Right ventricle myocardium inferior (tissue), 1 donor: Measurements from ENCODE around the gene PTPRN2. TPM values are rescaled to one million over a fixed set of nuclear protein-coding genes. Genes with fewer than 3 reads are reported as not detected.
"Not testable (repeated sequence)": the region's sequence is repeated elsewhere in the genome, so short reads cannot be mapped to it uniquely, and the experiment has no call there.

Experiments
- ATAC-seq: fragments of 200-7000 bp; cut with Tn5 transposase; one replicate; pipeline ENCODE4 v1.9.1; 2020; ENCODE audit warnings: mild to moderate bottlenecking, moderate library complexity
- DNase-seq: peaks from one replicate; pipeline ENCODE4 v3.0.0; 2021; ENCODE audit errors: missing footprints
- intact Hi-C: fragments of 100-400 bp; cut with DNase I; formaldehyde crosslinking; loops from one replicate; pipeline ENCODE4 v1.11.0; 2022
- total RNA-seq: library from RNA; stranded (reverse); fragmentation: NEBNext Ultra II Directional; extraction: Animal tissue kit (Norgen Biotek cat#: 25700); gene quantifications from one replicate; pipeline ENCODE4 v1.2.1, GENCODE V29; 2021
- donor health status: DM: no; HTN: yes; CAD: no; lungs with severe emphysema.

PTPRN2 gene
- total RNA-seq, 1 donor from 2014 or later = 1.6 TPM

DNA sequence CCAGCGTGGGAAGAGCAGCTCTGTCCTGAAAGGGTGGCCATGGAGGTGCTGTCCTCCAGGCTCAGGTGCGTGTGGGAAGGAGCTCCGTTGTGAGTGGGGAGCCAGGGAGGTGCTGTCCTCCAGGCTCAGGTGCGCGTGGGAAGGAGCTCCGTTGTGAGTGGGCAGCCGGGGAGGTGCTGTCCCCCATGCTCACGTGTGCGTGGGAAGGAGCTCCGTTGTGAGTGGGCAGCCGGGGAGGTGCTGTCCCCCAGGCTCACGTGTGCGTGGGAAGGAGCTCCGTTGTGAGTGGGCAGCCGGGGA lies 691.3 kb downstream of the PTPRN2 start:
- ATAC-seq, intact Hi-C loops: not testable (repeated sequence)
- peak; percentile 20 for DNase-seq

DNA sequence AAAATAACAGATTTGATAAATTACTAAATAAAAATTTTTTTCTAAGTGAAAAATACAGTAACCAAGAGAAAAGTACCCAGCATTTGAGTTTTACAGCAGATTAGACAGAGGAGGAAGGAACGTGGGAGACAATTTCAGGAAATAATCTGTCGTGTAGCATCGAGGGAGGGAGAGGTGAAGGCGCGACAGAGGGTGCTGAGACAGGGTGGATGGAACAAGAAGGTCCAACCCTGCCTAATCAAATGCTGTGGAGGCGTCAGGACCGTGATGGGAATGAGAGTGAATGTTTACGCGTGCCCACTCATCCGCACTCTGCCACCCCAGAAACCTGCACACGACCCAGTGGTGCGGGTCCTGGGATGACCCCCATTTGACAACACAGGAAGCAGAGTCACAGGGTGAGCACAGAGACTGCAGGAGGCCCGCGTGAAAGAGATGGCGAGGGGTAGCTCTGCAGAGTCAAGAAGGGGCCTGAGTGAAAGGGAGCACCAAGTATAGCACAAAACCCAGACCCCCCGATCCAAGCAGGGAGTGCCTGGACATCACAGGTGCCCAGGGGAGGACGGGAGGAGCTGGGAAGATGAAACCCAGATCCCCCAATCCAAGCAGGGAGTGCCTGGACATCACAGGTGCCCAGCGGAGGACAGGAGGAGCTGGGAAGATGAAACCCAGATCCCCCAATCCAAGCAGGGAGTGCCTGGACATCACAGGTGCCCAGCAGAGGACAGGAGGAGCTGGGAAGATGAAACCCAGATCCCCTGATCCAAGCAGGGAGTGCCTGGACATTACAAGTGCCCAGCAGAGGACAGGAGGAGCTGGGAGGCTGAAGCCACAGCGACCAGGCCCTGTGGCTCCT lies 691.9 kb downstream of the PTPRN2 start:
- intact Hi-C loops = no loop called here
- DNase-seq (no peak), ATAC-seq (no peak)

DNA sequence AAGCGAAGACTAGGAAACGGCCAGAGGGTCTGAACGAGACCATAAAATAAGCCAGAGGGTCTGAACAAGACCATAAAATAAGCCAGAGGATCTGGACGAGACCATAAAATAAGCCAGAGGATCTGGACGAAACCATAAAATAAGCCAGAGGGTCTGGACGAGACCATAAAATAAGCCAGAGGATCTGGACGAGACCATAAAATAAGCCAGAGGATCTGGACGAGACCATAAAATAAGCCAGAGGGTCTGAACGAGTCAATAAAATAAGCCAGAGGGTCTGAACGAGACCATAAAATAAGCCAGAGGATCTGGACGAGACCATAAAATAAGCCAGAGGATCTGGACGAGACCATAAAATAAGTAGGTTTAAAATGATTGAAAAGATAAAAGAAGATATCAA lies 692.5 kb downstream of the PTPRN2 start:
- ATAC-seq, DNase-seq, intact Hi-C loops: not testable (repeated sequence)

DNA sequence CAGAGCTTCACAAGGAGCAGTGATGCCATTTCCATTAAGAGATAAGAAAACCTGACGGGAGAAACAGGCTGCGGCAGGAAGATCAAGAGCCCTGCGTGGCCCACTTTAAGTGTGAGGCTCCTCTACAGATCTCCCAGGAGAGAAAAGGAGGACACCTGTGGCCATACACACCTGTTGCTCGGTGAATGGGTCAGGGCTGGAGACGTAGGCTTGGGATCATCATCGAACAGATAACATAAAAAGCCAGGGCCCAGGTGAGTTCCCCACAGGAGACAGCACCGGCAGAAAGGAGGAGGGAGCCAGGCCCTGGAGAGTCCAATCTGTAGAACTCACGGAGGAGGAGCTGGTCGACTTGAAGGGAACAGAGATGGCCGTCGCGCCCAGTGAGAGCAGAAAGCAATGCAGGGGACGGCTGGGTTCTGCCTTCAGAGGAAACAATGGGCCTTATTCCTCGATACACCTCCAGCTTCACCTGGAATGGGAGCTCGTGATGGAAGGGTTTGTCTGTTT lies 694.0 kb downstream of the PTPRN2 start:
- intact Hi-C loops = no loop called here
- DNase-seq = no peak
- ATAC-seq = no peak

DNA sequence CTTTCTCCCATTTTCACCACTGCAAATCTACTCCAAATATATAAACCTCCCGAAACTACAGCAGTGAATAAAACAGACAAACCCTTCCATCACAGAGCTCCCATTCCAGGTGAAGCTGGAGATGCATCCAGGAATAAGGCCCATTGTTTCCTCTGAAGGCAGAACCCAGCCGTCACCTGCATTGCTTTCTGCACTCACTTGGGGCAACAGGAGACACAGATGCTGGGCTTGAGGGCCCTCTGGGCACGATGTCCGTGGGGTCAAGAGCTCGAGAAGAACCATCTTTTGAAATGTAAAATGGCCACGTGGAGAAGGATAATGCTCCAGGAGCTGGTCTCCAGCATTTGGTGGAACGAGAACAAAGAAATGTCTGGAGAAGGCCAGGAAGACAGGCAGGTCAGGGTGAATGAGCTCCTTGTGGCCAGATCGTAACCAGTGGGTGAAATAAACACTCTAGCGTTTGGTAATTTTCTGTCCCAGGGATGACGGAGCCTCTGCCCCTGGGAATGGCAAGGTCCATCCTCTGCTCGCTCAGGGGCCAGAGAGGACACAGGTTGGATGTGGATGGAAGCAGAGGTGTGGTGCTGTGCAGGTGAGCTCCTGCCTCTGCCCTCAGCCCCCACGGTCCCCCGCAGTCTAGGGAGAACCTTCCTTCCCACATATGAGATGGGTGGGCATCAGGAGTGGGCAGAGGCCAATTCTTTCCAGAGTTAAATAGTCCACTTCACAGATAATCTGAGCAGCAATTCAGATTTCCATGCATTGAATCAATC lies 694.7 kb downstream of the PTPRN2 start:
- ATAC-seq = no peak
- intact Hi-C loops = no loop called here
- no peak for DNase-seq

DNA sequence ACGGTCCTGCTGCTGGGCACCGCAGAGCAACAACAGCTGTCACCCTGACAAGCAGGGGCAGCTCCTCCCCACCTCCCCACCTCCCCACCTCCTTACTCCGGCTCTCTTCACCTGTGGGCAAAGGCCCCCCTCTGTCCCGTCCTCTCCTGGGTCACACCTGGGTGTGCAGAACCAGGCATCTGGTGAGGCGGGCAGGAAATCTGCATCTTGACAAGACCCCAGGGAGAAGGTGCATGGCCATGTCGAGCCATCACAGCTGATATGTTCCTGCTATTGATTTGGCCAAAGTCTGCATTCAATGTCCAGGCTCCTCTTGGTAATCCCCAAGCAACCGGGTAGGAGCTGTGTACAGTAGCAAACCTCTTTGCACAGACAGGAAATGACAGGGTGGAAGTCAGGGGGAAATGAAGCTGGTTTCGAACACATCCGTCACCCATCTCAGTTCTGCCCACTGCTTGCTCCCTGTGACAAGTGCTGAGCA lies 696.7 kb downstream of the PTPRN2 start:
- ATAC-seq (no peak), DNase-seq (no peak)
- intact Hi-C loops = no loop called here

DNA sequence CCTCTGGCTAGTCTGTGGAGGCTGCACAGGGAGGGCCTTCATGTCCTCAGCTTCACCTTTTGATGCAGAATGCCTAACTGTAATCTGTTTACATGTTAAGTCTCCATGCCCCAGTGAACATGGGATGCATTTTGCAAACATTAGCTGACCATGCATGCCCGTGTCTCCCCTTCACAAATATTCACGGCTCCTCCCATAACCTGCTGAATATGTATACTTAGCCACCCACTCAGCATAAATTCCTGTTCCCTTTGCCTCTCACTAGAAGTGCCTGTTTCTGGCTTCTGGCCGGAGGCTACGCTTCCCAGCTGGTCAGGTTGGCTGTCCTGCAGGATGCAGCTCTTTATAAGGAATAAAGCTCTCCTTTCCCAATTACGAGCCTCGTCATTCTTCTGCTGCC lies 698.1 kb downstream of the PTPRN2 start:
- no peak for DNase-seq
- no peak for ATAC-seq
- intact Hi-C loops = no loop called here

DNA sequence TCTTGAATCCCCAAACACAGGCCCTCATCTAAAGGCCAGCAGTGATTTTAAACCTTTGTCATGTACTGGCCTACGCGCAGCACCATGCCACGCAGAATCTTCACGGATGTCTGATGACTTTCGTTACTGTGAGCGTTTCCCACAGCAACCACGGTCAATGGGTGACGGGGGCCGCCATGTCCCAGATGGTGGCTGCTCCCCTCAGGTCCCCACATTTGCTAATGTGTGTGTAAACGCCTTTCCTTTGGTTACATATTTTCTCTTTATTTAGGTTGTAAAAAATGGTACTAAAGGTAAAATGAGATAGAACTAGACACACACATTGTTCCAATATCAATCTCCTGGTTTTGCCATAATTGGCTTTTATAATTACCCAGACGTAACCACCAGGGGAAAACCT lies 699.0 kb downstream of the PTPRN2 start:
- DNase-seq = no peak
- no peak for ATAC-seq
- intact Hi-C loops = no loop called here

DNA sequence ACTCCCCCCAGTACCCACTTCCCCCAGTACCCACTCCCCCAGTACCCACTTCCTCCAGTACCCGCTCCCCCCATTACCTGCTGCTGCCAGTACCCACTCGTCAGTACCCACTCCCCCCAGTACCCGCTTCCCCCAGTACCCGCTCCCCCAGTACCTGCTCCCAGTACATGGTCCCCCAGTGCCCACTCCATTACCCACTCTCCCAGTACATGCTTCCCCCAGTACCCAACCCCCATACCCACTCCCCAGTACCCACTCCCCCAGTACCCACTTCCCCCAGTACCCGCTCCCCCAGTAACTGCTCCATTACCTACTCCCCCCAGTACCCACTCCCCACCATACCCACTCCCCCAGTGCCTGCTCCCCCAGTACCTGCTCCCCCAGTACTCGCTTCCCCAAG lies 700.2 kb downstream of the PTPRN2 start:
- intact Hi-C loops = no loop called here
- no peak for ATAC-seq
- no peak for DNase-seq

DNA sequence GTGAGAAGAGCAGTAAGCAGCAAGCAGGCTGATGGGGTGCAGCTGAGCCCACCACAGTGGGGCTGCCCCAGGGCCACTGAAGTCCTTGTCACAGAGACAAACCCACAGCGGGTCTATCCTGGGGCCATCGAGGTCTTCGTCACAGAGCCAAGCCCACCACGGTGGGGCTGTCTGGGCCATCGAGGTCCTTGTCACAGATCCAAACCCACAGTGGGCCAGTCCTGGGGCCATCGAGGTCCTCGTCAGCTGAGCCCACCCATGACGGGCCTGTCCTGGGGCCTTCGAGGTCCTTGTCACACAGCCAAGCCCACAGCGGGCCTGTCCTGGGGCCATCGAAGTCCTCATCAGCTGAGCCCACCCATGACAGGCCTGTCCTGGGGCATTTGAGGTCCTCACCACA lies 700.9 kb downstream of the PTPRN2 start:
- intact Hi-C loops = no loop called here
- ATAC-seq (no peak), DNase-seq (no peak)

DNA sequence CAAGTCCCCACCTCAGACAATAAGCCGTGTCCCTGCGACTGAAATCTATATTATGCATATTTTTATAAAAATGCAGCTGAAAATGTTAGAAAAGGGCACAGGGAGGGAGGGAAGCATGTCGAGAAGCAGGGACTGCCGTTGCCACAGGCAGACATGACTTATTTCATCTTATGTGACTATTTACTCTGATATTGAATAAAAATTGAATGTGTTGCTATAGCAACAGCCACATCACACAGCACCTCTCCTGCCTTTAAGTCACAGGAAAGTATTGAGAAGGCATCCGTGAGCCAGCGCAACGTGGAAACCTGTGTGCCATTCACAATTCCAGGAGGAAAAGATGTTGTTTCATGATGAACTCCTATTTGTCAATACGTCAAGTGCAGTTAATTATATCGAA lies 701.4 kb downstream of the PTPRN2 start:
- intact Hi-C loops = no loop called here
- DNase-seq (no peak), ATAC-seq (no peak)

DNA sequence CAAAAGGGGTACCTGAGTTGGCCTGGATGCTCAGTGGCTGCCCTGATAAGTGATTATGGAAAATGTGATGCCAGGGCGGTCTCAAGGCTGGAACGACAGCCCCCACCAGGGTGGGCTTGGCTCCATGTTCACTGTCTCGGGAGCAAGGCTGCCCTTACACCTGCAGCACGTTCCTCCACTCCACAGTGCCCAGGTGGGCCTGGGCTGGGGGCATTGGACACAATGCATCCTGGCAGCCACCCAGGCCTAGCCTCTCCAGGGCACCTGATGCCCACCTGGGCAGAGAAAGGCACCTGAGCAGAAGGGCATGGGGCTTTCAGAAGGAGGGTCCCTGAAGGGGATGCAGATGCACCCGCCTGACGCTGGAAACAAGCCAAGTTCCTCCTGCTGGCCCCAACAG lies 702.5 kb downstream of the PTPRN2 start:
- ATAC-seq (no peak), DNase-seq (no peak)
- intact Hi-C loops = no loop called here

DNA sequence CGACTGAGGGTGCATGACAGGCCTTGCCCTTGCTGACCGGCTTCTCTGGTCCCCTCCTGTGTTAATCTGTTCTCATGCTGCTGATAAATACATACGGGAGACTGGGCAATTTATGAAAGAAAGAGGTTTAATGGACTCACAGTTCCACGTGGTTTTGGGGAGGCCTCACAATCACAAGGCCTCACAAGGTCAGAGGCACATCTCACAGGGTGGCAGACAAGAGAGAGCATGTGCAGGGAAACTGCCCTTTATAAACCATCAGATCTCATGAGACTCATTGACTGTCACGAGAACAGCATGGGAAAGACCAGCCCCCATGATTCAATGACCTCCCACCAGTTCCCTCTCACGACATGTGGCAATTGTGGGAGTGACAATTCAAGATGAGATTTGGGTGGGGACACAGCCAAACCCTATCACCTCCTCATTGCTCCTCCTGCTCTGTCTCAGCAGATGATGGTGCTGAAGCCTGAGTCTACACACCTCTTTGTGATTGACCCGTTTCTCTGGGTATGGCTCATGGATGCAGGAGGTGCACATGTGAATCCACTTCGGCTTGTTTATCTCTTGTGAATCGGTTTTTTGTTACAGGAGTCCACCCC lies 703.1 kb downstream of the PTPRN2 start:
- DNase-seq (no peak), ATAC-seq (no peak)
- intact Hi-C loops = no loop called here

DNA sequence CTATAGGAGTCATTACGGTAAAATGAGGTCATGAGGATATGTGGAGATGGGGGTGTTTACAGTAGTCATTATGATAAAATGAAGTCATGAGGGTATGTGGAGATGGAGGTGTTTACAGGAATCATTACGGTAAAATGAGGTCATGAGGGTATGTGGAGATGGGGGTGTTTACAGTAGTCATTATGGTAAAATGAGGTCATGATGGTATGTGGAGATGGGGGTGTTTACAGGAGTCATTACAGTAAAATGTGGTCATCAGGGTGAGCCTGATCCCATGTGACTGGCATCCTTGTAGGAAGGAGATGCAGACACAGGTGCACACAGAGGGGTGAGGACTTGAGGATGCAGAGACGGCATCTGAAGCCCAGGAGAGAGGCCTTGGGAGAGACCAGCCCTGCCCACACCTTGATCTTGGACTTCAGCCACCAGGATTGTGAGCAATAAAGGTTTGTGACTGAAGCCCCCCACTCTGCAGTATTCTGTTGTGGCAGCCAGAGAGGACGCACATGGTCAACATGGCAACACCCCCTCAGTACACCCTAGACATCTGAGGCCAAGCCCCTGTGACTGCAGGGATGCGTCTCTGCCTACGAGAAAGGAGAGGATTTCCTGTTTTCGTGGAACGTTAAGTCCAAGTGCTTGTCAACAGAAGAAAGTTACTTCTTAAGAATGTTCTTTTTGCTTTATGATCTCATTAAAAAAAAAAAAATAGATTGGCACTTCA lies 706.4 kb downstream of the PTPRN2 start:
- intact Hi-C loops = no loop called here
- ATAC-seq (no peak), DNase-seq (no peak)

DNA sequence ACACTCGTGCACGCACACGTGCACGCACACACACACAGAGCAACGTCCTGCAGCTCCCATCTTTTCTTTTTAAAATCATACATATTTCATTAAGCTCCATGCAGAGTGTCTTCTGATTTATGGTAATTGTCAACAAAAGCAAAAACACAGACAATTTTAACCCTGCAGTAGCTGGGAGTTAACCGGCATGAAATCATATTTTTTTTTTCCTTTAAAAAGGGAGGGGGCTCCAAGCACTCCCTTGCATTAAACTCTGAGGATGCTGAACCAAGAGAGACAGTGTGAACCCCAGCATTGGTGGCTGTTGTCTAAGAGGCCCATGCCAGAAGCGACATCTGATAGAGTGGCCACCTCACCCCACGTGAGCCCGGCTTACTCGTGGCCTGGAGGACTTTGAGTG lies 708.2 kb downstream of the PTPRN2 start:
- intact Hi-C loops = loop anchor here (5.0 kb wide), 1 partner anchor 447 kb away; no protein-coding TSS in a partner anchor
- DNase-seq (no peak), ATAC-seq (no peak)

DNA sequence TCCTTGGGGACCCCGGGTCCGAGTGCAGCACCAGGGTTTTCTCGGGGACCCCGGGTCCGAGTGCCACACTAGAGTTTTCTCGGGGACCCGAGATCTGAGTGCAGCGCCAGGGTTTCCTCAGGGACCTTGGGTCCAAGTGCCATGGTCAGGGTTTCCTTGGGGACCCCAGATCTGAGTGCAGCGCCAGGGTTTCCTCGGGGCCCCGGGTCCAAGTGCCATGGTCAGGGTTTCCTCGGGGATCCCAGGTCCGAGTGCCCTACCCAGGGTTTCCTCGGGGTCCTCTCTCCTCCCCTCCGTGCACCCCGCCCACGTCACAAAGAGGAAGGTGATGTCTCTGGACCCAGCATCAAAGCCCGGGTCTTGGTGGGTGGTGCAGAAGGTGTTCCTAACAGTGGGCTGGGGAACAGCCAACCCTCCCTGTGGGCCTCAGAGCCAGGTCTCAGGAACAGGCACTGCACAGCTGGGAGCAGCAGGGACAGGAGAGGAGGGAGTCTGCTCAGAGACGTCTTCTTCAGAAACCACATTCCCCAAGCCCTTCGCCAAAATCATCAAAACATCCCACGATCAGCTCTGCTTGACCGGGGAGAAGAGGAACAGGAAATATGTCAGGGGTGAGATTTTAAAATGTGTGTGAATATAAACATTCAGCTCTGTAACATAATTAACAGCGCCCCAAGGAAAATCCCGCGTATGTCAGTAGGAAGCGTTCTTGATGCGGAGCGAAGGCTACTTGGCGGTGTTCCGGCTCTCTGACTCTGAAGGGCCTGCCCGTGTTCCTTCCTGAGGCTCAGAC lies 710.1 kb downstream of the PTPRN2 start:
- DNase-seq = no peak
- no peak for ATAC-seq
- intact Hi-C loops = loop anchor here (5.0 kb wide), 1 partner anchor 445 kb away; no protein-coding TSS in a partner anchor

DNA sequence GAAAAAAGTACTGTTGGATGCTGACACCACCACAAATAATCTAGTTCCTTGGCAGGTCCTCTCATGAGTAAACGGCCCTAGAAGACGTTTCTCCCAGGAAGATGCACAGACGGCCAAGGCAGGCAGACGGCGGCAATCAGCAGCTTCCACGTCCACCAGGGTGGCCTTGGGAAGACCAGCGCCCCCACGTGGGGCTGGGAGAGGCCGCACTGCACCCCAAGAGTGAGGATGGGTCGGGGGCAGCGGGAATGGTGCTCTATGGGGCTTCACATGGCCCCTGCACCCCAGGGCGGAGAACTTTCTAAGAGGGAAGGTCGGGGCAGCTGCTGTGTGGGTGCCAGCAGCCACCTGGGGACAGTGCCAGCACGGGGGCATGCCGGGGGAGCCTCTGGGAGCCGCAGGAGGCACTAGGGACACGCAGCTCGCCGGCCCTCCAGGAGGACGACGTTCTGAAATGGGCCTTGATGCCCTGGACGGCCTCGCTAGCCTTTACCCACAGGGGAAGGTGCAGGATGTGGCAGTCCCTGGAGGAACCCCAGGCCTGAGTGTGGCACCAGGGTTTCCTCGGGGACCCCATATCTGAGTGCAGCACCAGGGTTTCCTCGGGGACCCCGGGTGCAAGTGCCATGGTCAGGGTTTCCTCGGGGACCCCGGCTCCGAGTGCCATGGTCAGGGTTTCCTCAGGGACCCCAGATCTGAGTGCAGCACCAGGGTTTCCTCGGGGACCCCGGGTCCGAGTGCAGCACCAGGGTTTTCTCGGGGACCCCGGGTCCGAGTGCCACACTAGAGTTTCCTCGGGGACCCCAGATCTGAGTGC lies 710.9 kb downstream of the PTPRN2 start:
- intact Hi-C loops = loop anchor here (5.0 kb wide), 1 partner anchor 444 kb away; no protein-coding TSS in a partner anchor
- DNase-seq (no peak), ATAC-seq (no peak)
